ENCODE results near the gene NBAS.
"Not testable (repeated sequence)": the region's sequence is repeated elsewhere in the genome, so short reads cannot be mapped to it uniquely, and the experiment has no call there.

NBAS gene

DNA sequence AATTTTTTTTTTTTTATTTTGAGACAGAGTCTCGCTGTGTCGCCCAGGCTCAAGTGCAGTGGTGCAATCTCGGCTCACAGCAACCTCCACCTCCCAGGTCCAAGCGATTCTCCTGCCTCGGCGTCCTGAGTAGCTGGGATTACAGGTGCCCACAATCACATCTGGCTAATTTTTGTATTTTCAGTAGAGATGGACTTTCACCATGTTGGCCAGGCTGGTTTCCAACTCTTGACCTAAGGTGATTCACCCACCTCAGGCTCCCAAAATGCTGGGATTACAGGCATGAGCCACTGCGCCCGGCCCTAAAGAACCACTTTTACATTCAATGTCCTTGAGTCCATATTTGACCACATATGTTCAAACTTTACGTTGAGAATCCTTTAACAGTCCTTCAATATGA, 156.6 kb downstream of the NBAS start:
- not testable (repeated sequence) for DNase-seq

DNA sequence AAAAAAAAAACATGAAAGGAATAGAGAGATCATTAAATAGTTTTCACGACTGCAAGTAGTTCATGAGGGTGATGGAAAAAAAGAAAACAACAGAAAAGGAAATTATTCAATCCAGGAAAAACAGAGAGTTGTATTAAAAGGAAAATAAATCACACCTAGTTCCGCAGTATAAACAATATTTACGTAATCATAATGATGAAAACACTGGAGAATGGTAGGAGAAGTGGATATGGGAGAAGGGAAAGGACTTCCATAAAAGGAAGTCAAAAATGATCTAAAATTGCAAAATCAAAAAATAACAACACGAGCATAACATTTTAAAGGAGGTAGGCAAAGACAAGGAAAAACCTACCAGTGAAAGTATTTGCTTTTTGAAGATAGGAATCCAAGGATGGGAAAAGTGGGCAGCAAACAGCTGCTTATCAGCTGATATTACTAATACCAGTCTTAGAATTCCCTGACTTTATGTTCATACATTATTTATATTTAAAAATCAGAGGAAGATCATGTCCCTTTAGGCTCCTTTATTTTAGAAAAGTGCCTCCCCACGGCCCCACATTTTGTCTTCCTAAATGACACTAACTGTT, 160.8 kb downstream of the NBAS start:
- DNase-seq: no peak

DNA sequence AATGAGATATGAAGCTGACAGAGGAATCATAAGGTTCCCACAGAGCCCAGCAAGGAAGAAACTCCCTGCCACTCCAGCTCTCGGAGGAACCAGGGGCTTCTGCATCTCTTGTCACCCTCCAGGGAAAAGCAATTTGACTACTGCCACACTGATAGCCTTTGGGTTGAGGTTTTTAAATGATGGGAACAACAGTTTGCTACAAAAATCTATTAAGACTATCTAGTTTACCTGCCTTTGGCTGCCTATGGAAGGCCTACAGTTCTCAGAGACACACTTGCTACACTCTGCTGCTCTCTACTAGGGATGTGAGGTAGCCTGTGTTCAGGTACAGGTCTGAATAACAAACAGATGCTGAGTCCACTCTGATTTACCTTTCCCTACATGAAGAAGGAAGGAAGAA, 161.9 kb downstream of the NBAS start:
- DNase-seq: no peak

DNA sequence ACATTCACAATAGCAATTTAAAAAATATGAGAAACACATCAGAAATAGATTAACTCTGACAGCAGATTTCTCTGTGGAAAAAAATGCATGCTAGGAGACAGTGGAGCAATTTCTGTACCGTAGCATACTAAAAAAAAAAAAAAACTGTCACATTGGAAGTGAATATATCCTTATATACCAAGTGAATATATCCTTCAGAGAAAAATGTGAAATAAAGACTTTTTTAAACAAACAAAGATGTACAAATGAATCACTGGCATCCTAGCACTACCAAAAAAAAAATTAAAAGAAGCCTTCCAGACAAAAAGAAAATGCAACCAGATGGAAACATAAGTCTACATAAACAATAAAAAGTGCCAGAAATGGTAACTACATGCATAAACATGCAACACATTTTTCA, 169.4 kb downstream of the NBAS start:
- DNase-seq: no peak

DNA sequence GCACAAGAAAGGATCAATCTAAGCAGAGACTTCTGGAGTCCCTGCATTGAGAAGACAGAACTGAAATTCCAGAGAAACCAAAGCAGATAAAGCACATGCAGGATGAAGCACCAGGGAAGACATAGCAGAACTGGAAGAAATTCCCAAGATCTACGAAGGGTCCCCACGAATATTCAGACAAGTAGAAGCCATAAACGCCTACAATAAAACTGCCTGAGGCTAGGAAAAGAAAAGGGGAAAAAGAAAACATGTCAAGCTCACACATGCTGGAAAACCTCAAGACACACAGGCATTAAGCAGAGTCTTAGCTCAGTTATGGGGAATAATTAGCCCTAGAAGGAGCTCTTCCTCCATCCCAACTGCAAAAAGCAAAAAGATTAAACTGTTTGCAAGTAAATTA, 171.2 kb downstream of the NBAS start:
- DNase-seq: no peak

DNA sequence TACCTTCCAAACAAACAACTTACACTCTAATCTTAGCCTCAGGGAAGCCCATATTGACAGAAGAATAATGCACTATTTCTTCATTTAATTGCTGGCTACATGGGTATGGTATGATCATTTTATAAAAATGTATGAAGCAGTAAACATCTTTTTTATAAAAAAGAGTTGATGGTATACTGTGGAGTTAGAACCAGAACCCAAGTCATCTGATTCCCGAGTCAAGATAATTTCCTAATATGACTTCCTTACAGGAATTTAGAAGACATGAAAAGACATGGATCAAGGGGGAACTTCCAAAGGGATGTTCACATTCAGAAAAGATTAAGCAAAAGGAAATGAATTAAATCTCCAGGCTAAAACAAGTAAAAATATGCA, 171.8 kb downstream of the NBAS start:
- no peak for DNase-seq

DNA sequence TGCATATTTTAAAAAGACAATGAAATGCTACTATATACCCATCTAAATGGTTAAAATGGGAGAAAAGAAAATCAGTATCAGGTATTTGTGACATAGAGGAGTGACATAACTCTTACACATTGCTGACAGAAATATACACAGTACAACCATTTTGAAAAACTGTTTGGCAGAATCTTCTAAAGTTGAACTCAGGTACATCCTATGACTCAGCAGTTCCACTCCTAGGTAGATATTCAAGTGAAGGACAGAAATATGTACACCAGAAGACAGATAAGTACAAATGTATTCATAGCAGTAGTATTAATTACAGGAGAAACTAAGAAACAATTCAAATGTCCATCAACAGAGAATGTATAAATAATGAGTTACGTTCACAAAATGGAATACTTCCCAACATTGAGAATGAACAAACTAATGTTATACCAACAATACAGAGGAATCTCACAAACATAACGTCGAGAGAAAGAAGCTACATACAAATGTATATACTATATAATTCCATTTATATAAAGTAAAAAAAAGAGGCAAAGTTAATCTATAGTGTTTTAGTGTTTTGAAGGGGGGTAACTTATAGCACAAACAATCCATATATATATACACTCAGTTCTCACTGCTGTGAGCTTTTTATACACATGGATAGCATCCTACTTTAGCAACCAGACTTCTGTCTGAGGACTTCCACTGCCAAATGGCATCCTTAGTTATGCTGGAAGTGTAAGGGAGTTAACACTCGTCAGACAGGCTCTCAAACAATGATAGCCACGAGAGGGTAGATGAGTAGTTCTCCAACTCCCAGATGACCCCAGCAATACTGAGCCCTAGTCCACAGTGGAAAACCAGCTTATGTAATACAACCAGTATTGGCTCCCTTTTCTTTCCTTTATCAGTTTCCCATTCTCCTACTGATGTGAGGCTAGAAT, 172.5 kb downstream of the NBAS start:
- DNase-seq: no peak

DNA sequence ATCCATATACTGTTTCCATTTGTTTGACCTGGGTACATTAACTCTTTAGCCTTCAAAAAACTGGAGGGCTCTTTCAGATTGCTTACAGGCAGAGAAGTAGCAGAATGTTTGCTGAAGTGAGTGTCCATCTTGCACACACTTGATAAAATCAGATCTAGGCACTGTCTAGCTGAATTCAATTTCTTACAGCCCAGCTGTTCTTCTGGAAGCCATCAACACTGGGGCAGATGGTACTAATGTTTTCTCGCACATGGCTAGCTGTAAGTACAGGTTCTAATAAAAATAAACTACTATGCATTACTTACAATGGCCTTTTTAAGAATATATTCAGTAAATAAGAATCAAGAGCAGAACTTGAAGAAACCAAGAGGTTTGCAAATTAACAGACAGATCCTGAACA, 175.9 kb downstream of the NBAS start:
- DNase-seq: no peak

DNA sequence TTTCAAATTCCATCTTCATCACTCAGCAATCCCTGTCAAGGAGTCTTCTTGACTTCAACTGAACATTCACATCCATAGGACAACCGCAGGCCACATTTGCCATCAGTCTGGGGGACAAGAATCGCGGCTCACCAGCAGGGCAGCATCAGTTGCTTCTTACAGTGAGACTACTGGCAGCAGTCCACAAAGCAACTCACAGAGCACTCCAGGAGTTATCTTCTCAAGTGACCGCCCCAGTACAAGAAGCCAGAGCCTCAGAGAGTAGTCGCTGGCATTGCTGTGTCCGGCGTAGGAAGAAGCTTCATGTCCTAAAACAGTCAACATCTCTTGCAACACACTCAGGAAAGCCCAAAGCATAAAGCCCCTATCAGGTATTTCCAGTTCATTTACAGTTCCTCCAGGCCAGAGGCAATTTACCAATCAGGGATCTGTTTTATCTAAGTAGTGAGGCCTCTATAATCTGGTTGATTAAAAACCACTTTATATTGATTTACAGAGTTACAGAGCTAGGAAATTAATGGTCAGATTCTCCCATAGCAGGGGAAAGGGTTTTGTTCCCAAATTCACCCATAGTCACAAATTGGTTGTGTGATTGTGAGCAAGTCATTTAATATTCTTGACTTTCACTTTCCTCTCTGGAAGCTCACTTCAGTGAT, 177.3 kb downstream of the NBAS start:
- no peak for DNase-seq

DNA sequence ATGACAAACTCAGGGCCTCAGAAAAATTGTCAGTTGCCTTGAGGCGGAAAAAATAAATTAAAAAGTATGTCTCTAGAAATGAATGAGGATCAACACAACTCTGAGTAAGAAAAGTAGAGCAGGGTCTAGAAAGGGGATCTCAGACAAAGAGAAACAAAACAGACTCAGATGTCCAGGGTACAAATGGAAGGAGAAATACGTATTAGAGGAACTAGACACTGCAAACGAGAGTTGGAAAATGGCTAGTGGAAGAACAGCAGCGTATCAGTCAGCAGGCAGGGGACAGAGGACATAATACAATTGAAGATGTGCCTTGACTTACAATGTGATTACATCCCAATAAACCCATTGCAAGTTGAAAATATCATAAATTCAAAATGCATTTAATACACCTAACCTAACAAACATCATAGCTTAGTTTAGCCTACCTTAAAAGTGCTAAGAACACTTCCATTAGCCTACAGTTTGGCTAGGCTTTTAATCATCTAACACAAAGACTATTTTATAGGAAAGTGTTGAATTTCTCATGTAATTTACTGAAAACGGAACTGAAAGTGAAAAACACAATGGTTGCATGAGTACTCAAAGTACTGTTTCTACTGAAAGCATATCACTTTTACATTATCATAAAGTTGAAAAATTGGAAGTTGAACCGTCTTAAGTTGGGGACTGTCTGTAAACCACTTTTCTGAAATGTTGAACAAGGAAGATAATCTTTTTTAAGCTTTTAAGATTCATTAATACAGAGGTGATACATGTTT, 182.8 kb downstream of the NBAS start:
- no peak for DNase-seq

DNA sequence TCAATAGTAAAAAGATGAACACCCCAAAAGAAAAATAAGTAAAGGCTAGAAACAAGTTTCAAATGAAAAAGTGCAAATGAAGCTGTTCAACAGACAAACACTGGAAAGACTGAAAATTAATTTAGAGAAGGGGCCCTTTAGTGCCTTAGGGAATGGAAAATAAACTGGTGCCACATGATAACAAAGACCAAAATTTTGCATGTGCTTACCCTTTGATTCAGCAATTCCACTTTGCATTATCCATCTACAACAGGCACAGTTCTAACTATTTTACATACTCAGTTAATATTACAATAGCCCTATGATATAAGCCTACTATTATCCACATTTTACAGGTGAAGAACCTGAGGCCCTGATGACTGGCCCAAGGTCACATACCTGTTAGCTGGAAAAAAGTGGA, 183.9 kb downstream of the NBAS start:
- DNase-seq: no peak

DNA sequence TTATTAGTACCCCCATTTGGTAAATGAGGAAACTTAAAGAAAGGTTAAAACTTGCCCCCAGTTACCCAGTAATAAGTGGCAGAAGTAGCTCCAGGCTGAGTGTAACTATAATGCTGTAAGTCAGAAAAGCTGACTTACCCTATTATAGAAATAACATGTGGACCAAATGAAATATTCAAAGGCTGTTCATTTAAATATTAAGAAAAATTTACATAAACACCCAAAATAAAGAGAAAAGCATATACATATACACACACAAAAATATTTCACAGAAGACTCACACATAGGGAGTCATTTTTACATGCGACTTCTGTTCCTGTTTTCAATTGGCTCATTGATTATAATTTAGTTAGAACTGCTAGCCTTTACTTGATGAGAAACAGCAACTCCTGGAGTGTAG, 189.1 kb downstream of the NBAS start:
- no peak for DNase-seq

DNA sequence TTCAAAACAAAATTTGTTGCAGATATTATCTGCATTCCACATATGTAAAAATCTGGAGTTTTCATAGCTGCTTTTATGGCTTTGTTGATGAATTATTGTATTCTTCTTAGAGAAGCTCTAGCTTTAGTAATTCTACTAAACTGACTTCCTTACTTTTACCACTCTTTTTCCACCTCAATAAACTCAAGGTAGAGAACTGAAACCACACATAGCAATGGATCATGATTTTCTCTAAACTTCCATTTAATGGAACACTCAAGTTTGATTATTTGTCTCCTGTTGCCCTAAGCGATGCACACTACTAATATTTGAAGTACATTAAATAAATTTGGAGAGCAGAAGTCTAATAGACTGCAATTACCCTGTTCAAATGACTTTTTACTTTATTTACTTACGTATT, 192.0 kb downstream of the NBAS start:
- no peak for DNase-seq

DNA sequence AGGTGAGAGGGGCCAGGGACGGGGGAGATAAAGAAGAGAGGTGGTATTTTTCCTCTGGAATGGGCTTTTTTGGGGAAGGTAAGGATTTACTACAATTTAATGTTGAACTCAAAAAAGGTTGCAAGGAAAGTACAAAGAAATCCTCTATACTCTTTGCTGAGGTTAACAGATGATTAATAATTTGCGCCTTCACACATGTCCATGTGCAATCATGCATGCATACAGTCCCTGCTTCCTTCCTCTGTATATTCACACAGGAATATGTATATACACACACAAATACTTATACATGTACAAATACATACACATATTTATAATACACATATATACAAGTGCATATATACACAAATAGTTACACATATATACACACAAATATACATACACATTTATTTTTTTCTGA, 193.4 kb downstream of the NBAS start:
- no peak for DNase-seq

DNA sequence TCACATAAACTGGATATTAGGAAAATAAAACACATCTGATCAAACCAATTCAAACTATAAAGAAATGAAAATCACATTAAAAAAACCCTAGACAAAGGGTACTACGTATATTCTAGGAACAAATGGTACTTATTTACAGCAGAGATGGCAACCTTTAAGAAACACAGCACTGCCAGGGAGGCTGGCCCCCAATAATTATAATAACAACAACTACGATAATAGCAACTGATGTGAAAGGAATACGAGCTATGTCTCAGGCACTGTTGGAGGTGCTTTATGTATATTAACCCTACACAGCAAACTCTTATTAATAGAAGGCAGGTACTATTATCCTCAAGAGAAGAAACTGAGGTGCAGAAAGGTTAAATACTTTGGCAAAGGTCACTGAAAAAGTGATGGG, 193.9 kb downstream of the NBAS start:
- no peak for DNase-seq

DNA sequence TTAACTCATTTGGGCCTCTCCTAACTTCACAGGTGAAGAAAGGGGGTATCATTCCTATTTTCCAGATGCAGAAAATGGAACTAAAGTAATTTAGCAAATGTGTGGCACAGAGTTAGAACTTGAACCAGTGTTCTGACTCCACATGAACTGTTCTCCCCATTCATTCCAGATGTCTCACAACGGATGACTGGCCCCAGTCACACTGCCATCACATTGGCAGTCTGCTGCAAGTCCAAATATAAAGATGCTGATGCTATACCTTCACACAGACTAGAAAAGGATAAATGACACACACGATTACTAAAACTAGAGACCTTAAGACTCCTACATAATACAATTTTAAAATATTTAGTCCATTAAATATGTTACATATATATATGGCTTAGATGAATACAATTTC, 195.7 kb downstream of the NBAS start:
- DNase-seq: no peak

DNA sequence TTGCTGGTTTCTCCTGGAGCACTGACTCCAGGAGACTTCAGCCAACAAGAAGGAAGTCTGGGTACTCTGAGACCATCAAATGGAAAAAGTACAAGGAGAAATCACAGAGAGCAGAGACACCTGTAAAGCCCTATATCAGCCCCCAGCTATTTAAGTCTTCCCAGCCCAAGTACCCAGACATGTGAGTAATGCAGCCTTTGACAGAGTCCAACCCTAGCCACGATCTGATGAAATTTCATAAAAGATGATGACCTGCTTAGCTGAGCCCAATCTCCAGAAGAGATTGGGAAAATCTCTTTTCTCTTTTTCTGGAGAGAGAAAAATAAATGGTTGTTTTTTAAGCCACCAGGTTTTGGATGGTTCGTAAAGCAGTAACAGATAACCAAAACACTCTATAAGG, 196.6 kb downstream of the NBAS start:
- no peak for DNase-seq

DNA sequence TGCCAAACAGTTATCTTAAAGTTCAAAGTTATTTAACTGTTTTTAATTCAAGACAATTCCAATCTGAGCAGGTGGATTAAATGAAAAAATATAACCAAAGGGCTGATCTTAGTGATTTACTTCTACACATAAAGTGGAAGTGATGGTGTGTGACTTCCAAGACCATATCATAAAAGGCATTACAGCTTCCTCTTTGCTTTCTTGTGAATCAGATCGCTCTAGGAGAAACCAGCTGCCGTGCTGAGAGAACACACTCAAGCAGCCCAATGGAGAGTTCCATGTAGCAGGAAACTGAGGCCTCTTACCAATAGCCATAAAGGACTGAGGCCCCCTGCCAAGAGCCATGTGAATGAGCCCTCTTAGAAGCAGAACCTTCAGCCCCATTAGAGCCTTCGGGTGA, 197.4 kb downstream of the NBAS start:
- DNase-seq: no peak

DNA sequence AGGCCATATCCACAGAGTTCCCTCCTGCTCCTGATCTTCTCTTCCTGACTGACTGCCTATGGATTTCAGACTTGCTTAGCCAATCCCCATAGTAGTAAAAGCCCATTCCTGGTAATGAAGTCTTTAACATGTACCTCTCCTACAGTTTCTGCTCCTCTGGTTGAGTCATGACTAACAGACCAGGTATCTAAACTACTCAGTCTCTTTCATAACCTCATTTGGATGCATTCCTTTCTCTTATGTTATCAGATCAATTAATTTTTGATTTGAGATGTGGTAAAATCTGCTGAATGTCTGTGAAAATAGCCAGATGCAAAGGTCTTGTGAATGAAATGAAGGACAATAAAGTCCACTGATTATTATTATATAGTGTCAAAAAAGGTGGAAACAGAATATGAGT, 198.0 kb downstream of the NBAS start:
- no peak for DNase-seq

DNA sequence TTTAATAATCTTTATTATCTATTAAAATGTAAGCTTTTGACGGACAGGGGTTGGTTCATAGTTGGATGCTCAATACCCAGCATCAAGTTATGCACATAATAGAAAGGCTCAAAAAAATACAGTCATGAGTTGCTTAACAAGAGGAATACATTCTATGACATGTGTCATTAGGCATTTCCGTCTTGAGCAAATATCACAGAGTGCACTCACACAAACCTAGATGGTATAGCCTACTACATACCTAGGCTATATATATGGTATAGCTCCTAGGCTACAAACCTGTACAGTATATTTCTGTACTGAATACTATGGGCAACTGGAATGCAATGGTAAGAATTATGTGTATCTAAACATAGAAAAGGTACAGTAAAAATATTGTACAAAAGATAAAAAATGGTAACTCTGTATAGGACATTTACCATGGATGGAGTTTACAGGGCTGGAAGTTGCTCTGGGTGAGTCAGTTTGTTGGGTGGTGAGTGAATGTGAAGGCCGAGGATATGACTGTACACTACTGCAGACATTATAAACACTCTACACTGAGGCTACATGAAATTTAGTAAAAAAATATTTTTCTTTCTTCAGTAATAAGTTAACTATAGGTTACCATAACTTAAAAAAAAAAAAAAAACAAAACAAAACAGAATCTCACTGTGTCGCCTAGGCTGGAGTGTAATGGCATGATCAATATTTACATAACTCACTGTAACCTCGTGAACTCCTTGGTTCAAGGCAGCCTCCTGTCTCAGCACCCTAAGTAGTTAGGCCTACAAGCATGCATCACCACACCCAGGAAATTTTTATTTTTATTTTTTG, 201.2 kb downstream of the NBAS start:
- no peak for DNase-seq

DNA sequence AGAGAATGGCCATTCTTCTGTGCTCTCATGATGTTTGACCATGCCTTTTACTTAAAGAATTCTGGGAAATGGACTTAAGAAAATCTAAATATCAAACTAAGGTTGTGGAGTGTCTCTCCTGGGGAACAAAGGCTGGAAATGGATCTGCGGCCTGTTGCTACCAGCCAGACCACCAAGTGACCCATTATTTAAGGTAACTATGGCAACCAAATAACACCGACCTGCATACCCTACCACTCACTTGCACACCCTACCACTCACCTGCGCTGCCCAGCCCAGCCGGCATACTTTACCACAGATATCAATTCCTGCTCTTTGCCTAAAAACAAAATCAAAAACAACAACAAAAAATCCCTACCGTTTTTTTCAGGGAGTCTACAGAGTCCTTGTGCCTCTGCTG, 203.2 kb downstream of the NBAS start:
- DNase-seq: no peak

DNA sequence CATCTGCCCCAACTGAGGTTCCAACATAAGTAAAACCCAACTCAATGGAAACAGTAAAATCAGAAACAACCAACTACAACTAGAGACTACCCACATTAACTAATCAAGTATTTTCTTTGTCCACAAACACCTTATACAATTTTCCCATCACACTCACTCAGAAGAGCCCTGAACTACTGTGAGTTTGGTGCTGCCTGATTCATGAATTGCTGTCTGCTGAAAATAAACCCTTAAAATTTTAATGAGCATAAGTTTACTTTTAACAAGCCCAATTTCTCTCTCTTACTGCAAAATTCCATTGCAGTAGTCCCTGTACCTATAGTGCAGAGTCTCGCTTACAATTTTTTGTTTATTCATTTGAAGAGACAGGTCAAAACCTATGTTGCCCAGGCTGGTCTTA, 203.9 kb downstream of the NBAS start:
- no peak for DNase-seq

DNA sequence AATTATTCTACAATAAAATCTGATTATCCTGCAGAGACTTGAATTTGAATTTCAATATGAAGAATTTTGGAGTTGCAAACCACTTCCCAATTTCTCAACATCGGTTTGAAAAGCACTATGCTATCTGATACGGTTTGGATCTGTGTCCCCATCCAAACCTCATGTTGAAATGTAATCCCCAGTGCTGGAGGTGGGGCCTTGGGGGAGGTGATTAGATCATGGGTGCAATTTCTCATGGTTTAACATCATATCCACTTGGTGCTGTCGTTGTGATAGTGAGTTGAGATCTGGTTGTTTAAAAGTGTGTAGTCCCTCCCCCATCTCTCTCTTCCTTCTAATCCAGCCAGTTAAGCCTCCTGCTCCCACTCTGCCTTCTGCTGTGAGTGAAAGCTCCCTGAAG, 205.7 kb downstream of the NBAS start:
- no peak for DNase-seq

All from activated gamma-delta T cell treated with Interleukin-2 at 50 U/mL for 16 hours (primary cell).